UCSD-AML1 (cell line): ENCODE data around the gene XRCC5.

Source experiments
- DNase-seq: peaks from one replicate; lab custom pipeline; 2025; ENCODE audit not compliant: unreplicated experiment; lab: John Stamatoyannopoulos, UW

XRCC5 gene

DNA sequence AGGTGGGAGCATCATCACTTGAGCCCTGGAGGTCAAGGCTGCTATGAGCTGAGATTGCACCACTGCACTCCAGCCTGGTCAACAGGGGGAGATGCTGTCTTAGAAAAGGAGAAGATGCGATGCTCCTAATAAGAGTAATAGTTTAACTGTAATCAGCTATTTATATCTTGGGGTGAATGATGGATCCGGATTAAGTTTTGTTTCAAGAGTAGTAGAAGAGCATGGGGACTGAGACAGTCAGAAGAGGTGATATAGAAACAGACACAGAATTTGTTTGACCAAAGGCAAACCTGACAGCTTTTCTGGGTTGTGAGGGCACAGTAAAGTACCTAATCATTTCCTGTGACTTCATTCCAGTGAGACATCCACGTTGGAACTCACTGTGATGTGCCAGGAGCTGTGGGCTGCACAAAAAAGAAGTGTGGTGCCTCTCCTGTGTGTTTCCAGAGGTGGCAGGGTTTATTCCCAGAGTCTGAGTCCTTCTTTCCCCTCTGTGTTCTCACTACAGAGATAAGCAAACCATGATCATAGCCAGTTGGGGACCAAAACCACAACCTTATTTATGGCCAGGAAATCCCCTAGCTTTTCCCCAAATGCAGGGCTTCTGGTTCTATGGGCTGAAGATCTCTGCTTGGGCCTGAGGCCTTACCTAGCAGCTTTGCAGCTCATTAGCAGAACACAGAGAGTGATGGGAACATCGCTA is 113.7 kb downstream of the XRCC5 start:
- DNase-seq, result peak; percentile 21

DNA sequence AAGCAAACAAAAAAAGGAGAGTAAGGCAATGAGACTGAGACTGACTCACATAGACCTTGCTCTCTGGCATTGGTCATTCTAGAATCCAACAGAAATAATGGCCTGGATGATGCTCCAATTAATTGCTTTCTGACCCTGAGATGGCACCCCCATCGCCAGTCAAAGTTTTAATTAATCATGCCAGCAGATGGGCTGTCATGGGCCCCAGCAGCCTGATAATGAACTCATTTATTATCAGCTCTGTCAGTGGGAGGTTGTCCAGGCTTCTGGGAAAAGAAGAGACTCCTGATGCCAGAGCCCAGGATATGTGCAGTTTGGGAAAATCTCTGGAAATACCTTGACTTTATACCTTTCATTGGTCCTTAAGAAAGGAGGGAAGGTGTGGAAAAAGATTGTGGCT is 115.2 kb downstream of the XRCC5 start:
- no peak for DNase-seq

DNA sequence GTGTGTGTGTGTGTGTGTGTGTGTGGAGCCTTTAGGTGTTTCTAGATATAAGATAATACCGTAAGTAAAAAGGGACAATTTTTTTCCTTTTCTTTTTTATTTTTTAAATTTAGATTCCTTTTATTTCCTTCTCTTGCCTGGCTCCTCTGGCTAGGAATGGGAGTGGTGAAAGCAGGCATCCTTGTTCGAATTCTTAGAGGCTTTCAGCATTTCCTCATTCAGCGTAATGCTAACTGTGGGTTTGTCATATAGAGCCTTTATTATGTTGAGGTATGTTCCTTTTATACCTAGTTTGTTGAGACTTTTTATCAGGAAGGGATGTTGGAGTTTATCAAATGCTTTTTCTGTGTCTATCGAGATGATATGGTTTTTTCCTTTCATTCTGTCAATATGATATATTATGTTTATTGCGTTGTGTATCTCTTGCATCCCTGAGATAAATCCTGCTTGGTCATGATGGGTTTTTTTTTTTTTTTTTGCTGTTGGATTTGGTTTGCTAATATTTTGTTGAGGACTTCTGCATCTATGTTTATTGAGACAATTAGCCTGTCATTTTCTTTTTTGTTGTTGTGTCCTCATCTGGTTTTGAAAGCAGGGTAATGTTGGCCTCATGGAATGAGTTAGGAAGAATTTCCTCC is 120.2 kb downstream of the XRCC5 start:
- DNase-seq, result no peak

DNA sequence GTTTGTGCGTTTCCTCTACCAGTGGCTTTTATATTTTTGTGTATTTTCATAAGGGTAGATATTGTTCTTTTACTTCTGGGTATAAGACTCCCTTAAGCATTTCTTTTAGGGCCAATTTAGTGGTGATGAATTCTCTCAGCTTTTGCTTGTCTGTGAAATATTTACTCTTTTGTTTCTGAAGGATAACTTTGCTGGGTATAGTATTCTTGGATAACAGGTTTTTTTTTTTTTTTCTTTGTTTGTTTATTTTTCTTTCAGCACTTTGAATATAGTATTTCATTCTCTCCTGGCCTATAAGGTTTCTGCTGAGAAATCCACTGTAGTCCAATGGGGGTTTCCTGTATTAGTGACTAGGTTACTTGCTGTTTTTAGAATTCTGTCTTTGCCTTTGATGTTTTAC is 122.7 kb downstream of the XRCC5 start:
- DNase-seq, result no peak

DNA sequence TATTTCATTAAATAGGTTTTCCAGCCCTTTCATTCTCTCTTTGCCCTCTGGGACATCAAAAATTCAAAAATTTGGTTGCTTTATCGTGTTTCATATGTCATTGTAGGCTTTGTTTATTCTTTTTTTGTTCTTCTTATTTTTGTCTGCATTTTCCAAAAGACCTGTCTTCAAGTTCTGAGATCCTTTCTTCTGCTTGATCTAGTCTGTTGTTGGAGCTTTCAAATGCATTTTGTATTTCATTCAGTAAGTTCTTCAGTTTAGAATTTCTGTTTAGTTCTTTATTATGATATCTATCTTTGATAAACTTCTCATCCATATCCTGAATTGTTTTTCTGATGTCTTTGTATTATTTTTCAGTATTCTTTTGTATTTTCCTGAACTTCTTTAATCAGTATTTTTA is 123.6 kb downstream of the XRCC5 start:
- no peak for DNase-seq

DNA sequence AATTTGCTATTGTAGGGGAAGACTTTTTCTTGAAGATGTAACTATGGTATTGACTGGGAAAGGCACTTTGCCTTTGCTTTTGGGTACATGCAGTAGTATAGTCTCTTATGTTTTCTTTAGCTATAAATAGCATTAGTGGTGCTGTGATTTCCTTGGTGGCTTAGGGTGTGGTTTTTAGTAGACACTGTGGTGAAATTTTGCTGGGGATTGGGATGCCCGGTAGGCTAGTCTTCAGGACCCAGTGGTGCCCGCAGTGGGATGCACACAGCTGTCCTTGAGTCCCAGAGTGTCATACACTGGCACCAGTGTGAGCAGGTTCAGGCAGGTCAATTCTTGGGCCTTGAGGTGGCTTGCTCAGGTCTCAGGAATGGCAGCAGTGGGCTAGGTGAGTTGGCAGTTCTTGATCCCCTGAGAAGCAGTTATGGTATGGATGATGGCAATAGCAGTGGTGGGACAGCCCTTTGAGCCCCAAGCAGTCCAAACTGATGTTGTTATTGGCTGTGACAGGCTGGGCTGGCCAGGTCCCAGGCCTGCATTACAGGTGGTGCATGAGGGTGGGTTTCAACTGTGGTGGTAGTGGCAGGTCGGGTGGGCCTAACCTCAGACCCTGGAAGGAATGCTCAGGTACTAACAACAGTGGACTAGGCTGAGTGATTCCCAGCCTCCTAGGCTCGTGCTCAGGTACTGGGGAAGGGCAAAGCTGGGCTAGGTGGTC is 124.3 kb downstream of the XRCC5 start:
- DNase-seq, result no peak

DNA sequence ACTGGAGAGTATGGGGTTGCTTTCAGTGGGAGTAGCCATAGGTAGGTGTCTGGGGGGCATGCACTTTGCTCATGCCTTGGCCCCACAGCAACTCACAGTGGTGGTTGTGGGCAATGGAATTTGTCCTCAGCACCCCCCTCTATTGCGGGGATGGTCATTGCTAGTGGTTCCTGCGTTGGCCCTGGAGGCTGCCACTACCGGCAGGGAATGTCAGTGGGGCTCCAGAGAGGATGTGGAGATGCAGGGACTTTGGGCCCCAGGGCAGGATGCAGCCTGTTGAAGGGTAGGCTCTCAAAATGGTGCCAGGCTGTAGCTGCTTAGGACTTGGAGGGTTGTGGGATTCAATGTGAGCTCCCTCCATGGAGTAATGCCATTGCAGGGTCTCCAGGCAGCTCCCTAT is 125.0 kb downstream of the XRCC5 start:
- no peak for DNase-seq

DNA sequence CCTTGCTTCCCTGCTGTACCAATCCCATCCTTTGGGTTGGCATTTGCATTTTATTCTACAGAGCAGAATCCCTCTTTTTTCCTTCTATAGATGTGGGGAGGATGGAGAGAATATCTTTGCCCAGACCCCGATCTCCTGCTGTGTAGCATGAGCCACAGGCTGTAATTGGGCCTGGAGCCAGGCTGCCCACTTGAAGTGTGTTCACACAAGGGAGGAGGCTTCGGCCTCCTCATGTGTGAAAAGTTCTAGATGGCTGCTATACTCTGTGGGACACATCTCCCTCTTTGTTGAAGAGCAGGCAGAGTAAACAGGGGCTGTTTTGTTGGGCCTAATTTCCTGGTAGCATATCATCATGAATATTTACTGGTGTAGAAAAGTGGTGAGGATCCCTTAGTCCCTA is 126.3 kb downstream of the XRCC5 start:
- no peak for DNase-seq

DNA sequence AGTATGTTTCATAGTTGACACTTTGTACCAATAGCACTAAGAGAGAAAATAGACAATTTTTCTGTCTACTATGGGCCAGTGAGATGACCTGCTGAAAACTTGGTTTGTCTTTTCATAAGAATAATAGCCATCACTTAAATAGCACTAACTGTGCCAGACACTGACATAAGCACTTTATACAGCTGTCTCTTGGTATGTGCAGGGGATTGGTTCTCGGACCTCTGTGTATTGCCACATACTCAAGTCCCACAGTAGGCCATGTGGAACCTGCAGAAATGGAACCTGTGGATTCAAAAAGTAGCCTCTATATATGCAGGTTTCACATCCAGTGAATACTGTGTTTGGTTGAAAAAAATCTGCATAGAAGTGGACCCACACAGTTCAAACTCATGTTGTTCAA is 126.7 kb downstream of the XRCC5 start:
- no peak for DNase-seq

DNA sequence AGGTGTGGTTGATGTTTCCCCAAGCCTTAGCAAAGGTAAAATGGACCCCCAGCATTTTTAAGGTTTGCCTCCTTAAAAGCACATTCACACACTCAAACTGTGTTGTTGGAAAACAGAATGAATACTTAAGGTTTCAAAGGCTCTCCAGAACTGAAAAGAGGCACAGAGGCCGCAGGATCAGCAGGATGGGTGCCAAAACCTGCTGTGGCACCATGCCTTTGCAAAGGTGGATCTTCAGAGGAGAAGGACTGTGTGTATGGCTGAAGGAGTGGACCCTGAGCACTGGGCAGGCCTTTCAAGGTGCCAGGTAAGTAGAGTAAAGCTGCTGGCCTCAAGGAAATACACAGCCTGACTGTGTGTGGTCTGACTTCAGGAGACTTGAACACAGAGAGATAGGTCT is 127.3 kb downstream of the XRCC5 start:
- no peak for DNase-seq

DNA sequence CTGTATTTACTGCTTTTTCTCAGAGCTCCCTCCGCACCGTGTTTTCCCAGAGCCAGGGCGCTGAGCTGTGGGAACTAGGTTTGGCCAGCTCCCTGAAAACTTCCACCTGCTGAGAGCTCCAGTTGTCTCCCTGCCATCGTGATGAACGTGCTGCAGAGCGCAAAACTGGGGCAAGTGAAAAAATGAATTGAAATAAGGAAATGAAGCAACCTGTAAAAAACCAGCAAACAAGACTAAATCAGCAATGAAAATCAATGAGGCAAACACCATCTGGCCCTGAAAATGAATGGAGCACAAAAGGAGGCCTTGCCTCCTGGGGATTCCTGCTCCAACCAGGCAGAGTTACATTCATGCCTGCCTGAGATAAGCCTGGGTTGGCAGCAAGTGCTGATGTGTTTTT is 133.2 kb downstream of the XRCC5 start:
- DNase-seq, result no peak

DNA sequence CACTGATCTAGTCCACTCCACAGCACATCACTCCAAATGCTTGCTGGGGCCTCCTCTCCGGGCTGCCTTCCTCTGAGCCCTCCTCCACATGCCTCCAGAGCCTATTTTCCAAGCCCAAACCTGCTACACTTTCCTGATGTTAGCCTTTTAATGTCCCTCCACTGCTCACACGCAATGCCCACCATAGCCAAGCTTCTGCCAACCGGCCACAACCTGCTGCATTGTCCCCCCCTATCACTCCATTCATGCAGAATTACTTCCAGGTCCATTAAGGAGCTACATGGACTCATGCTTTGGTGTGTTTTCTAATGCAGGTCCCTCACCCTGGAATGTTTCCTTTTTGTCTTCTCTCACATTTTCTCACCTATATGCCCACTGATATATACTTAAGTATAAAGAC is 133.9 kb downstream of the XRCC5 start:
- DNase-seq, result no peak

DNA sequence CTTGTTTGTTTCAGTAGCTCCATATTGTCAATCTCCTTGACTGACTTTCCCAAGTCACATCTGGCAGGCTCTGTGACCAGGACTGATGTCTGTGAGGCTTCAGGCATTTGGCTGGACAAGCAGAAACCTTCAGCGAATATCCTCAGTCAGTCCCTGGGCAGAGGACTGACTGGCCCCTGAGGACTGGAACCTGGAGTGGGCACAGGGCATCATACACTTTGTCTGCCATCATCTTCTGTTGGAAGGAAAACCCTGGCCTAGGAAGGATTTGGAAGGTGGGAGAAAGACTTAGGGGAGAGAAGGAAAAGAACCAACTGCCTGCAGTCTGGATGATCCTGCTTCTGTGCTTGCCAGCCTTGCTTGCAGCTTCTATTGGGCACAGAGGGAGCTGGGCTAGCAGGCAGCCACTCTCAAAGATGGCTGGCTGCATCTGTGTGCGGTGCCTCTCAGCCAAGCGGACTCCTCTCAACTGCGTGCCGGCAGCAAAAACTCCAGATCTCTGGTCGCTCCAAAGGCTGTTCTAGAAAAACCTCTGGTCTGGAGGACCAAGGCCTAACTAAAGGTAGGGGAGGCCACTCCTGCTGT is 136.3 kb downstream of the XRCC5 start:
- no peak for DNase-seq

DNA sequence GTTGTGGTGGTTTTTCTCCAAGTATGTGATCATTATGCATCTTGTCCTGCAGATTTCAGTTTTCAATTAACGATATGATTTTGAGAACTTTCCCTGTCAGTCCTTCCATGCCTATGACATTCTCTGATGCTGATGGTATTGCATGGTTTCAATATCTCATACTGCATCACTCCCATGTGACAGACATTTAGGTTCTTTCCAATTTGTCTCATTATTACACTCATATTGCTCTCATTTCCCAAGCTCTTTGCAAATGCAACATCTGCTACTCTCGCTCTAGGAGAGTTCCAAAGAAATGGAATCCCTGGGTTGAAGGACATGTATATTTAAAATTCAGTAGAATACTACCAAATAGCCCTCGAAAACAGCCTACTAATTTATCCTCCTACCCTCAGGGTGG is 137.6 kb downstream of the XRCC5 start:
- no peak for DNase-seq
